Fibroblast of lung (primary cell): ENCODE data around the gene DICER1.

Experiments used
- EZH2 ChIP-seq: IDR thresholded peaks from 2 replicates; pipeline ENCODE4 v1.5.1; 2012; ENCODE audit warnings: low read length, control low read depth, mild to moderate bottlenecking; ENCODE audit errors: missing control alignments
- TF ChIP-seq, protein P1 (sequence below), 2 donors: IDR thresholded peaks in 1 of 2; conservative IDR thresholded peaks in 1 of 2; 1 replicate in 1 of 2; 2 replicates in 1 of 2; pipeline ENCODE4 v1.5.1; 2011 to 2012; ENCODE audit warnings: low read length in 2 of 2, control low read depth in 1 of 2, inconsistent platforms in 1 of 2, low read depth in 1 of 2, mild to moderate bottlenecking in 1 of 2

GRCh38 chr14:95156161-95157047 is 925 bp downstream of the DICER1 start:
- TF ChIP-seq, protein P1, sequence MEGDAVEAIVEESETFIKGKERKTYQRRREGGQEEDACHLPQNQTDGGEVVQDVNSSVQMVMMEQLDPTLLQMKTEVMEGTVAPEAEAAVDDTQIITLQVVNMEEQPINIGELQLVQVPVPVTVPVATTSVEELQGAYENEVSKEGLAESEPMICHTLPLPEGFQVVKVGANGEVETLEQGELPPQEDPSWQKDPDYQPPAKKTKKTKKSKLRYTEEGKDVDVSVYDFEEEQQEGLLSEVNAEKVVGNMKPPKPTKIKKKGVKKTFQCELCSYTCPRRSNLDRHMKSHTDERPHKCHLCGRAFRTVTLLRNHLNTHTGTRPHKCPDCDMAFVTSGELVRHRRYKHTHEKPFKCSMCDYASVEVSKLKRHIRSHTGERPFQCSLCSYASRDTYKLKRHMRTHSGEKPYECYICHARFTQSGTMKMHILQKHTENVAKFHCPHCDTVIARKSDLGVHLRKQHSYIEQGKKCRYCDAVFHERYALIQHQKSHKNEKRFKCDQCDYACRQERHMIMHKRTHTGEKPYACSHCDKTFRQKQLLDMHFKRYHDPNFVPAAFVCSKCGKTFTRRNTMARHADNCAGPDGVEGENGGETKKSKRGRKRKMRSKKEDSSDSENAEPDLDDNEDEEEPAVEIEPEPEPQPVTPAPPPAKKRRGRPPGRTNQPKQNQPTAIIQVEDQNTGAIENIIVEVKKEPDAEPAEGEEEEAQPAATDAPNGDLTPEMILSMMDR (conservative IDR thresholded peaks at IDR 0.05 in 1 of 2, IDR thresholded peaks at IDR 0.05 in 1 of 2; ENCODE audit: low read depth in 1 of 2, low read length in 2 of 2): no peak
- TF ChIP-seq EZH2: no peak
